GM12878 (cell line): ENCODE data around the gene SPPL3. TPM values are rescaled to one million over a fixed set of nuclear protein-coding genes. Genes with fewer than 3 reads are reported as not detected.

Experiments
- ATAC-seq: fragments of 200-7000 bp; cut with Tn5 transposase; 3 replicates; pipeline ENCODE4 v1.9.1; 2020; ENCODE audit warnings: mild to moderate bottlenecking, moderate library complexity
- BruUV-seq: library from RNA; stranded (reverse); fragments of 400-500 nt; replicated peaks from 2 replicates; lab custom pipeline; 2021; lab: Mats Ljungman, UMichigan
- CTCF ChIA-PET: fragments of 300-600 bp; sonication (Branson Sonifier 250); formaldehyde crosslinking; extraction: SDS; loops from one replicate; lab custom pipeline; 2021; ENCODE audit warnings: inconsistent platforms; lab: Yijun Ruan, JAX
- POLR2A ChIA-PET: fragments of 350-600 bp; formaldehyde crosslinking; extraction: SDS; loops from one replicate; lab custom pipeline; 2021; ENCODE audit warnings: inconsistent platforms; lab: Charles Lee
- RAD21 ChIA-PET: fragments of 300-600 bp; sonication (Branson Sonifier 250); formaldehyde crosslinking; loops from one replicate; lab custom pipeline; 2023; ENCODE audit warnings: antibody characterized with exemption; ENCODE audit not compliant: unreplicated experiment; lab: Charles Lee
- SMC1A ChIA-PET: fragments of 300-600 bp; sonication (Branson Sonifier 250); formaldehyde crosslinking; loops from one replicate; lab custom pipeline; 2023; ENCODE audit not compliant: unreplicated experiment, uncharacterized antibody; lab: Charles Lee
- DNase-seq: peaks from one replicate; pipeline ENCODE4 v3.0.0-alpha.2; 2011; ENCODE audit warnings: low read depth, low spot score
- FAIRE-seq: peaks from 3 replicates; lab custom pipeline; 2011; peaks lifted over from hg19 to GRCh38; lab: Jason Lieb, UNC
- H2AFZ ChIP-seq: 2 replicates; pipeline ENCODE4 v1.6.0; 2011; ENCODE audit warnings: low read depth, low read length, control low read depth; ENCODE audit not compliant: control insufficient read depth
- H3K27ac ChIP-seq: 2 replicates; pipeline ENCODE4 v1.5.1; 2011; ENCODE audit warnings: control low read depth; ENCODE audit not compliant: control insufficient read depth, insufficient read depth
- H3K27me3 ChIP-seq, 2 experiments: replicated peaks in 1 of 2; 2 replicates each; pipeline versions ENCODE4 v1.6.0 to v1.6.1; 2011; ENCODE audit warnings: low read length in 1 of 2; ENCODE audit not compliant: control insufficient read depth in 2 of 2, insufficient read depth in 2 of 2
- H3K36me3 ChIP-seq, 2 experiments: 2 replicates each; pipeline ENCODE4 v1.5.1; 2011; ENCODE audit warnings: low read length in 1 of 2; ENCODE audit not compliant: control insufficient read depth in 2 of 2, insufficient read depth in 2 of 2
- H3K4me1 ChIP-seq: 2 replicates; pipeline ENCODE4 v1.6.1; 2011; ENCODE audit warnings: mild to moderate bottlenecking, low read length, moderate library complexity, mixed read lengths; ENCODE audit not compliant: control insufficient read depth, insufficient read depth
- H3K4me2 ChIP-seq: 2 replicates; pipeline ENCODE4 v1.6.0; 2011; ENCODE audit warnings: control low read depth; ENCODE audit not compliant: control insufficient read depth, insufficient read depth
- H3K4me3 ChIP-seq: fragments of 200-600 bp; sonication (generic); 2 replicates; pipeline ENCODE4 v1.5.1; 2016
- H3K79me2 ChIP-seq: 2 replicates; pipeline ENCODE4 v1.6.0; 2011; ENCODE audit warnings: low read length; ENCODE audit not compliant: control insufficient read depth, insufficient read depth
- H3K9ac ChIP-seq: 2 replicates; pipeline ENCODE4 v1.8.0; 2011; ENCODE audit warnings: low read length, control low read depth, mixed read lengths; ENCODE audit not compliant: control insufficient read depth, insufficient read depth
- H3K9me3 ChIP-seq: replicated peaks from 3 replicates; pipeline ENCODE4 v1.5.1; 2011; ENCODE audit warnings: mild to moderate bottlenecking, low read length; ENCODE audit not compliant: control insufficient read depth, insufficient read depth
- H4K20me1 ChIP-seq: 2 replicates; pipeline ENCODE4 v1.6.0; 2011; ENCODE audit not compliant: control insufficient read depth, insufficient read depth
- BMI1 ChIP-seq: fragments of 450-650 bp; IDR thresholded peaks from 2 replicates; pipeline ENCODE4 v1.6.1; 2016; ENCODE audit warnings: mild to moderate bottlenecking, moderate library complexity, borderline replicate concordance
- CEBPZ ChIP-seq: fragments of 150-350 bp; IDR thresholded peaks from 2 replicates; pipeline ENCODE4 v1.6.1; 2016; ENCODE audit warnings: low read depth, low read length
- CHD4 ChIP-seq: fragments of 200-600 bp; sonication (generic); IDR thresholded peaks from 2 replicates; pipeline ENCODE4 v1.6.1; 2016; ENCODE audit warnings: mild to moderate bottlenecking
- GATAD2B ChIP-seq: fragments of 450-650 bp; conservative IDR thresholded peaks from 2 replicates; pipeline ENCODE4 v1.6.1; 2017; ENCODE audit warnings: low read depth, mild to moderate bottlenecking, moderate library complexity
- NKRF ChIP-seq: fragments of 450-650 bp; conservative IDR thresholded peaks from 2 replicates; pipeline ENCODE4 v1.6.1; 2017; ENCODE audit warnings: mild to moderate bottlenecking, moderate library complexity
- RAD21 ChIP-seq: IDR thresholded peaks from 2 replicates; pipeline ENCODE4 v1.6.1; 2011; ENCODE audit warnings: mild to moderate bottlenecking, low read depth, low read length, moderate library complexity; ENCODE audit not compliant: insufficient read depth
- STAT3 ChIP-seq: IDR thresholded peaks from 2 replicates; pipeline ENCODE4 v1.6.1; 2011; ENCODE audit warnings: low read depth, low read length, improper control_type of control experiment
- ZNF207 ChIP-seq: fragments of 450-650 bp; IDR thresholded peaks from 2 replicates; pipeline ENCODE4 v1.6.1; 2014; ENCODE audit warnings: antibody characterized with exemption, mild to moderate bottlenecking, borderline replicate concordance
- ZSCAN29 ChIP-seq: fragments of 450-650 bp; IDR thresholded peaks from 2 replicates; pipeline ENCODE4 v1.6.1; 2017; ENCODE audit warnings: mild to moderate bottlenecking, moderate library complexity
- WGBS: methylation state at CpG from one replicate; pipeline ENCODE4 v1.1.6; 2016; ENCODE audit warnings: low lambda C conversion rate; ENCODE audit not compliant: insufficient replicate concordance, insufficient coverage; ENCODE audit errors: missing lambda C conversion rate; 5-methylcytosine and 5-hydroxymethylcytosine counted together
- in situ Hi-C: fragments of 300-500 bp; cut with MboI; formaldehyde crosslinking; loops from 9 replicates; pipeline ENCODE4 v1.14.3; 2018; ENCODE audit warnings: mixed read lengths
- intact Hi-C: fragments of 100-400 bp; cut with micrococcal nuclease; formaldehyde crosslinking; loops from one replicate; pipeline ENCODE4 v1.14.2; 2022; ENCODE audit not compliant: unreplicated experiment
- polyA plus RNA-seq, 11 experiments: library from polyadenylated mRNA; depleted of rRNA in 4 of 11; unstranded in 6 of 11; stranded (reverse) in 5 of 11; fragments of >200 nt; fragmentation: Nextera tagmentation in 4 of 11; fragmentation: Illumina TruSeq in 1 of 11; extraction: Ambion mirVana in 4 of 11; extraction: Trizol in 1 of 11; gene quantifications; 1 replicate in 1 of 11; 2 replicates in 10 of 11; pipeline versions ENCODE4 v1.2.1 to v1.2.3, GENCODE V29; 2011 to 2016; ENCODE audit warnings: inconsistent platforms in 2 of 11, missing spikeins in 2 of 11, low read depth in 1 of 11
- total RNA-seq, 4 experiments: library from RNA; depleted of rRNA in 3 of 4; stranded (reverse); fragments of >200 nt in 3 of 4; fragmentation: Illumina TruSeq in 1 of 4; extraction: Trizol in 1 of 4; gene quantifications; 2 replicates each; pipeline versions ENCODE4 v1.2.1 to v1.2.3, GENCODE V29; 2013 to 2021

SPPL3 gene
- total and polyA plus RNA-seq, 10 of the 15 experiments (the other 5 are each of a cell fraction or from before 2014, with no cell fraction given): 4.3 to 45.5 (median 11.7) TPM

- in situ Hi-C loops (no loop called here), intact Hi-C loops (no loop called here)
- TF ChIP-seq RAD21 (peak; percentile 31; the same call in 1 of the 2 replicates), GATAD2B (no peak), STAT3 (no peak), CHD4 (no peak)
- Histone ChIP-seq H3K9ac (no peak overlapping the region), H3K4me3 (no peak overlapping the region), H3K27me3 (no peaks in the 10 kb centered on the region), H4K20me1 (no peaks in the 10 kb centered on the region; the same call in none of the 2 replicates), H3K4me2 (0 out of 2 replicates have a peak overlapping the region, but pooled peaks have one; percentile 34), H3K27ac (peak overlapping the region; percentile 54), H3K79me2 (peaks cover 53% of the 10 kb centered on the region), H3K9me3 (no peaks in the 10 kb centered on the region; the same call in 2 of the 3 replicates), H2AFZ (no peak overlapping the region), H3K4me1 (peaks cover 13% of the 10 kb centered on the region), H3K36me3 (no peaks in the 10 kb centered on the region)
- no peak for DNase-seq
- POLR2A ChIA-PET: interaction anchor here (0.6 kb wide), 1 partner anchor 826 kb away, joined by 3 read pairs; no protein-coding TSS in a partner anchor
- SMC1A ChIA-PET: interaction anchor here (0.7 to 13.4 kb wide), 6 partner anchors 10 to 149 kb away, joined by 3 to 164 read pairs (median 4); no protein-coding TSS in a partner anchor
- BruUV-seq: no TSS peak
- WGBS: 70% methylated on average over 9 of the region's 9 CpGs
- CTCF ChIA-PET: interaction anchor here (1.2 kb wide), 1 partner anchor 9 kb away, joined by 4 read pairs; no protein-coding TSS in a partner anchor
- ATAC-seq: peak; percentile 45
- FAIRE-seq: peak; percentile 66
- RAD21 ChIA-PET: interaction anchor here (0.6 to 1.0 kb wide), 2 partner anchors 25 to 68 kb away, joined by 3 to 4 read pairs; no protein-coding TSS in a partner anchor
These were observed 81.2 kb downstream of the SPPL3 start for GRCh38 chr12:120822832-120823503.

- ChIA-PET SMC1A (no interaction called here), POLR2A (no interaction called here), RAD21 (no interaction called here), CTCF (no interaction called here)
- 0% methylated on average over 2 of the region's 2 CpGs for WGBS
- Histone ChIP-seq H3K79me2 (peaks cover 51% of the 10 kb centered on the region), H3K9ac (no peak overlapping the region), H3K9me3 (no peaks in the 10 kb centered on the region; the same call in 2 of the 3 replicates), H3K27me3 (no peaks in the 10 kb centered on the region), H3K4me1 (peaks cover 13% of the 10 kb centered on the region), H4K20me1 (no peaks in the 10 kb centered on the region; the same call in 1 of the 2 replicates), H3K36me3 (no peaks in the 10 kb centered on the region), H3K4me3 (no peak overlapping the region), H3K27ac (peak overlapping the region; percentile 41; the same call in 1 of the 2 replicates), H2AFZ (no peak overlapping the region), H3K4me2 (0 out of 2 replicates have a peak overlapping the region, but pooled peaks have one; percentile 4)
- no peak for DNase-seq
- in situ Hi-C loops: no loop called here
- intact Hi-C loops: no loop called here
- BruUV-seq: no TSS peak
- peak; percentile 79 for FAIRE-seq
- ATAC-seq: peak; percentile 91
- TF ChIP-seq NKRF (no peak), CEBPZ (no peak), ZSCAN29 (no peak), ZNF207 (no peak), BMI1 (no peak)
These were observed 82.3 kb downstream of the SPPL3 start for GRCh38 chr12:120821878-120822277.
